ENCODE results near the gene TPX2. TPM values are rescaled to one million over a fixed set of nuclear protein-coding genes. Genes with fewer than 3 reads are reported as not detected.

The TPX2 gene
- total and polyA plus RNA-seq, 2 of the 8 experiments (the other 6 are each of a cell fraction or from before 2014, with no cell fraction given): 43.6 to 125 TPM

DNA sequence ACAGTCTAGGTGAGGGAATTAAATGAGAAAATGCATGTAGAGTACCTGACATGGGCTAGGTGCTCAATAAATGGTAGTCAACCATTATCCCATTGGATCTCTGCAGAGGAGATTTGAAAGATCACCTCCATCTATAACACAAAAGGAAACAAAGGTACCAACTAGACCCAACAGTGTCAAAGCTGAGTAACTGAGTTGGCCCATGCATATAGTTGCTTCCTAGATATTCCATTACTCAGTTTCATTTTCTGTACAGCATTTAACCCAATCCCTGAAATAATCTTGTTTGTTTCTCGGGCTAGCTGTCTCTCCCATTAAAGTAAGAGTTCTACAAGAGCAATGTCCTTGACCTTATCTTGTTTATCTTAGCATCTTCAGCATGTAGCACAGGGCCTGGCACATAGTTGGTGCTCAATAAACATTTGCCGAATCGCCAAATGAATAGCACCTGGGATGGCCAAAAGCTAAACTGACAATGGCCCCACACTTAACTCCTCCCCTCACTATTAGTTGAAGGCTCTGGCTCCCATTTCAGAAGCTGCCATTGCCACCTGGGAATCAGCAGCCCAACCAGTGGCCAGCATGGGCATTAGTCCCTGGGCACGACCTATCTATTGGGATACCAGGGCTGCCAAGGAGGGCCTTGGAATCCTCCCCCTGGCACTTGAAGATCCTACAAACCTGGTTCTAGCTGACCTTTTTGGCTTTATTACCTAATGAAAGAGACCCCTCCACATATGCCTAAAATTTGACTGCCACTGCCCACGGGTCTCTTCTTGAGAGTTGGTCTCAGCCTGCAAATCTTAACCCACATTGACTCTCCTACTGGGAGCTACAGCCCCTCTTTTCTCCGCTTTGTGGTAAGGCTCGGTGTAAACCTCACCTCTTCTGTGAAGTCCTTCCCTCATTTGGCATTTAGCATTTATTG is 39.0 kb upstream of the TPX2 start (continued):
- no peak for TF ChIP-seq CBX8 (IDR thresholded peaks at IDR 0.05; ENCODE audit: borderline replicate concordance, low read depth, low read length)
- no peak for TF ChIP-seq CTBP2 (IDR thresholded peaks at IDR 0.05; ENCODE audit: borderline replicate concordance, insufficient read depth, insufficient read length, low read length)
- TF ChIP-seq SP1 (IDR thresholded peaks at IDR 0.05; ENCODE audit: low read depth, low read length): no peak
- TF ChIP-seq POLR2AphosphoS5 (IDR thresholded peaks at IDR 0.05; ENCODE audit: low read depth, low read length): no peak
- TF ChIP-seq, protein P1, sequence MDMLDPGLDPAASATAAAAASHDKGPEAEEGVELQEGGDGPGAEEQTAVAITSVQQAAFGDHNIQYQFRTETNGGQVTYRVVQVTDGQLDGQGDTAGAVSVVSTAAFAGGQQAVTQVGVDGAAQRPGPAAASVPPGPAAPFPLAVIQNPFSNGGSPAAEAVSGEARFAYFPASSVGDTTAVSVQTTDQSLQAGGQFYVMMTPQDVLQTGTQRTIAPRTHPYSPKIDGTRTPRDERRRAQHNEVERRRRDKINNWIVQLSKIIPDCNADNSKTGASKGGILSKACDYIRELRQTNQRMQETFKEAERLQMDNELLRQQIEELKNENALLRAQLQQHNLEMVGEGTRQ (IDR thresholded peaks at IDR 0.05; ENCODE audit: low read length): no peak
- no peak for TF ChIP-seq JUND (IDR thresholded peaks at IDR 0.05; ENCODE audit: low read length)
- no peak for TF ChIP-seq MAFK (IDR thresholded peaks at IDR 0.05; ENCODE audit: low read depth, low read length)
- no peak for TF ChIP-seq GABPA (IDR thresholded peaks at IDR 0.05; ENCODE audit: borderline replicate concordance, insufficient read depth, low read length)
- no peak for TF ChIP-seq CBX5 (IDR thresholded peaks at IDR 0.05; ENCODE audit: low read depth, low read length)
- TF ChIP-seq KDM5A (IDR thresholded peaks at IDR 0.05; ENCODE audit: low read length): no peak
- TF ChIP-seq PHF8 (conservative IDR thresholded peaks at IDR 0.05; ENCODE audit: low read depth, low read length): no peak
- TF ChIP-seq SIX5 (IDR thresholded peaks at IDR 0.05; ENCODE audit: low read depth, low read length): no peak
- TF ChIP-seq ASH2L (IDR thresholded peaks at IDR 0.05; ENCODE audit: low read length): no peak
